ENCODE data around the gene TLL2. TPM values are rescaled to one million over a fixed set of nuclear protein-coding genes. Genes with fewer than 3 reads are reported as not detected.

Gene TLL2
- total and polyA plus RNA-seq, 2 experiments from 2014 or later: 2.6 to 3.0 TPM

- Histone ChIP-seq H3K27ac (ENCODE audit: low read depth) (no peak overlapping the region), H3K4me1 (ENCODE audit: insufficient read depth) (no peaks in the 10 kb centered on the region), H4K20me1 (replicated peaks; ENCODE audit: insufficient read depth) (0 out of 2 replicates have a peak, but pooled peaks cover 3% of the 10 kb centered on the region), H2AFZ (no peak overlapping the region), H3K27me3 (ENCODE audit: insufficient read depth) (no peaks in the 10 kb centered on the region), H3K4me2 (no peak overlapping the region), H3K36me3 (ENCODE audit: insufficient read depth) (no peaks in the 10 kb centered on the region), H3K4me3 (no peak overlapping the region), H3F3A (replicated peaks; ENCODE audit: low read depth) (no peaks in the 10 kb centered on the region), H3K9me2 (ENCODE audit: insufficient read depth) (no peaks in the 10 kb centered on the region), H3K79me2 (replicated peaks; ENCODE audit: insufficient read depth) (no peaks in the 10 kb centered on the region)
- TF ChIP-seq, protein P1, sequence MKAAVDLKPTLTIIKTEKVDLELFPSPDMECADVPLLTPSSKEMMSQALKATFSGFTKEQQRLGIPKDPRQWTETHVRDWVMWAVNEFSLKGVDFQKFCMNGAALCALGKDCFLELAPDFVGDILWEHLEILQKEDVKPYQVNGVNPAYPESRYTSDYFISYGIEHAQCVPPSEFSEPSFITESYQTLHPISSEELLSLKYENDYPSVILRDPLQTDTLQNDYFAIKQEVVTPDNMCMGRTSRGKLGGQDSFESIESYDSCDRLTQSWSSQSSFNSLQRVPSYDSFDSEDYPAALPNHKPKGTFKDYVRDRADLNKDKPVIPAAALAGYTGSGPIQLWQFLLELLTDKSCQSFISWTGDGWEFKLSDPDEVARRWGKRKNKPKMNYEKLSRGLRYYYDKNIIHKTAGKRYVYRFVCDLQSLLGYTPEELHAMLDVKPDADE (IDR thresholded peaks at IDR 0.05): no peak
- peaks cover 27% of the 10 kb centered on the region for H3K36me3 Mint-ChIP-seq (ENCODE audit: low read depth)
- DNase-seq (ENCODE audit: low spot score) (no peak), ATAC-seq (no peak)
- no peak overlapping the region for H3K27ac Mint-ChIP-seq
- H3K9me3 Mint-ChIP-seq: no peaks in the 10 kb centered on the region
- no peaks in the 10 kb centered on the region for H3K27me3 Mint-ChIP-seq (ENCODE audit: insufficient read depth, low read depth, poor library complexity)
- no peak overlapping the region for H3K4me3 Mint-ChIP-seq
- H3K4me1 Mint-ChIP-seq: no peaks in the 10 kb centered on the region
Observed at GRCh38 chr10:96524741-96525140, 11.0 kb upstream of the TLL2 start.

GRCh38 chr10:96517284-96517683, 3.6 kb upstream of the TLL2 start:
- Histone ChIP-seq H2AFZ (no peak overlapping the region), H3F3A (replicated peaks; ENCODE audit: low read depth) (no peaks in the 10 kb centered on the region), H3K4me2 (no peak overlapping the region), H3K9me2 (ENCODE audit: insufficient read depth) (no peaks in the 10 kb centered on the region), H3K4me1 (ENCODE audit: insufficient read depth) (peaks cover 2% of the 10 kb centered on the region), H3K27me3 (ENCODE audit: insufficient read depth) (peaks cover 31% of the 10 kb centered on the region), H3K79me2 (replicated peaks; ENCODE audit: insufficient read depth) (no peaks in the 10 kb centered on the region), H3K36me3 (ENCODE audit: insufficient read depth) (no peaks in the 10 kb centered on the region), H3K4me3 (no peak overlapping the region), H4K20me1 (replicated peaks; ENCODE audit: insufficient read depth) (peaks cover 4% of the 10 kb centered on the region), H3K27ac (ENCODE audit: low read depth) (no peak overlapping the region)
- H3K27me3 Mint-ChIP-seq (ENCODE audit: insufficient read depth, low read depth, poor library complexity): peaks cover 15% of the 10 kb centered on the region
- peaks cover 5% of the 10 kb centered on the region for H3K4me1 Mint-ChIP-seq
- DNase-seq (ENCODE audit: low spot score) (no peak), ATAC-seq (no peak)
- no peaks in the 10 kb centered on the region; the same call in 2 of the 3 replicates for H3K9me3 Mint-ChIP-seq
- H3K4me3 Mint-ChIP-seq: no peak overlapping the region
- no peak overlapping the region for H3K27ac Mint-ChIP-seq
- peaks cover 10% of the 10 kb centered on the region; the same call in 1 of the 3 replicates for H3K36me3 Mint-ChIP-seq (ENCODE audit: low read depth)
- no peak for TF ChIP-seq CTCF (conservative IDR thresholded peaks at IDR 0.05; ENCODE audit: low read depth in 2 of 2)
- TF ChIP-seq EZH2phosphoT487 (IDR thresholded peaks at IDR 0.05; ENCODE audit: unreplicated experiment): no peak
- TF ChIP-seq ZNF331 (CRISPR knock-in tag; IDR thresholded peaks at IDR 0.05; ENCODE audit: low read depth): no peak
- no peak for TF ChIP-seq REST (IDR thresholded peaks at IDR 0.05; ENCODE audit: unreplicated experiment)
- no peak for TF ChIP-seq ZNF114 (CRISPR knock-in tag; IDR thresholded peaks at IDR 0.05)
- TF ChIP-seq, protein P1 (IDR thresholded peaks at IDR 0.05): no peak
- TF ChIP-seq CREB1 (CRISPR knock-in tag; IDR thresholded peaks at IDR 0.05; ENCODE audit: low read depth): no peak
- no peak for TF ChIP-seq JUNB (IDR thresholded peaks at IDR 0.05; ENCODE audit: unreplicated experiment)
- no peak for TF ChIP-seq EZH2 (IDR thresholded peaks at IDR 0.05; ENCODE audit: low read depth, unreplicated experiment)
